Measurements from ENCODE around the gene GTPBP2.
A peak's percentile ranks its signal among the peaks of the same experiment; 100 is the strongest.

Gene GTPBP2

GRCh38 chr6:43578748-43579147, 50.3 kb downstream of the GTPBP2 start:
- no peak for DNase-seq (ENCODE audit: low read depth in 2 of 2)

GRCh38 chr6:43575772-43576551, 53.1 kb downstream of the GTPBP2 start, which contains the start of the genes POLH and XPO5:
Gene POLH, plus strand, starts transcription at chr6:43576185. Its CDS starts 6,135 bp downstream, at chr6:43582320.
Gene XPO5, minus strand, starts transcription at chr6:43576038. Its CDS starts 174 bp downstream, at chr6:43575864.
- DNase-seq (ENCODE audit: low read depth in 2 of 2): peak; percentile 72 to 75

GRCh38 chr6:43575105-43575771, 53.8 kb downstream of the GTPBP2 start:
- DNase-seq (ENCODE audit: low read depth in 2 of 2): no peak

- DNase-seq (ENCODE audit: low read depth in 2 of 2): no peak
Measured at GRCh38 chr6:43572015-43572414, 57.0 kb downstream of the GTPBP2 start.

GRCh38 chr6:43570876-43571441, 58.1 kb downstream of the GTPBP2 start:
- DNase-seq (ENCODE audit: low read depth in 2 of 2): no peak

Data from fibroblast of skin of left biceps (primary cell).